Adrenal gland (tissue), 5 donors: ENCODE results near the gene PASD1.

ENCODE experiments used
- CTCF ChIP-seq, 6 experiments: fragments of 450-650 bp in 4 of 6; fragments of 200-600 bp in 2 of 6; sonication (generic) in 1 of 6; IDR thresholded peaks; 1 replicate in 5 of 6; 2 replicates in 1 of 6; pipeline versions ENCODE4 v1.5.1 to v1.8.0; 2016 to 2021; ENCODE audit warnings: antibody characterized with exemption in 6 of 6, mild to moderate bottlenecking in 2 of 6, moderate library complexity in 1 of 6
- POLR2A ChIP-seq, 2 donors: fragments of 450-650 bp; IDR thresholded peaks; one replicate each; pipeline ENCODE4 v1.6.1; 2017; ENCODE audit warnings: antibody characterized with exemption in 2 of 2, mild to moderate bottlenecking in 2 of 2, moderate library complexity in 1 of 2
- donor health status: DM: no; HTN: no; CAD: no.

DNA sequence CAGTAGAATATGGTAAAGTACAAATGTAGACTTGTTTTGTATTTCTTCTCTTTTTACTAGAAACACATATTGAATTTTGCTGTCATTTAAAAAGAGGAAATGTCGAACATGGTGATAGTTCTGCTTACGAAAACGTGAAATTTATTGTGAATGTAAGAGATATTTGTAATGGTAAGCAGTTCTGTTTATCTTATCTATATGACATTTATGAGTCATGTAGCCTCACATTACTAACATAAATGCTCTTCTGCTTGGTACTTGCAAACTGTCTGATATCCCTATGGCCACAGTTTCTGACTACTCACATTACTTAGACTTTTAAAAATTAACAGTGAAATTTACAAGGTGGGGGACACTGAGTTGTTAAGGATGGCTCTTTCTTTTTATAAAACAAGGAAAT lies 57.9 kb downstream of the PASD1 start:
- TF ChIP-seq CTCF (IDR thresholded peaks at IDR 0.05) (no peak), POLR2A (IDR thresholded peaks at IDR 0.05) (no peak)
